Stimulated activated CD8-positive, alpha-beta memory T cell treated with anti-CD3 and anti-CD28 coated beads, Interleukin-4, amount 100 ng/mL, for 24 hours (primary cell): ENCODE results near the gene MCC.

Source experiments
- DNase-seq: peaks from one replicate; pipeline ENCODE4 v3.0.0-alpha.2; 2020; ENCODE audit warnings: low read depth

MCC gene

GRCh38 chr5:113245427-113246225 lies 242.6 kb downstream of the MCC start:
- no peak for DNase-seq

GRCh38 chr5:113244966-113245365 lies 243.3 kb downstream of the MCC start:
- DNase-seq, result no peak

GRCh38 chr5:113243349-113243664 lies 244.9 kb downstream of the MCC start:
- DNase-seq, result no peak

- DNase-seq, result no peak
Measured at GRCh38 chr5:113242481-113243348, 245.5 kb downstream of the MCC start.

- DNase-seq, result no peak
Measured at GRCh38 chr5:113240951-113241726, 247.1 kb downstream of the MCC start.

- DNase-seq, result no peak
Measured at GRCh38 chr5:113240032-113240431, 248.2 kb downstream of the MCC start.

- DNase-seq, result no peak
Measured at GRCh38 chr5:113237893-113238292, 250.4 kb downstream of the MCC start.

- no peak for DNase-seq
Measured at GRCh38 chr5:113236536-113237288, 251.5 kb downstream of the MCC start.

GRCh38 chr5:113235884-113236283 lies 252.4 kb downstream of the MCC start:
- DNase-seq, result no peak

- DNase-seq, result no peak
Measured at GRCh38 chr5:113234546-113234945, 253.7 kb downstream of the MCC start.

- DNase-seq, result no peak
Measured at GRCh38 chr5:113233606-113234005, 254.6 kb downstream of the MCC start.

GRCh38 chr5:113232667-113233066 lies 255.6 kb downstream of the MCC start:
- no peak for DNase-seq

GRCh38 chr5:113232221-113232620 lies 256.0 kb downstream of the MCC start:
- no peak for DNase-seq

- DNase-seq, result no peak
Measured at GRCh38 chr5:113231653-113232000, 256.6 kb downstream of the MCC start.

GRCh38 chr5:113230711-113231652 lies 257.3 kb downstream of the MCC start:
- no peak for DNase-seq

- DNase-seq, result no peak
Measured at GRCh38 chr5:113227798-113228197, 260.5 kb downstream of the MCC start.

- DNase-seq, result no peak
Measured at GRCh38 chr5:113226116-113226736, 262.0 kb downstream of the MCC start.

GRCh38 chr5:113225259-113225658 lies 263.0 kb downstream of the MCC start:
- DNase-seq, result no peak

GRCh38 chr5:113224605-113225065 lies 263.6 kb downstream of the MCC start:
- DNase-seq, result no peak
